Panc1 (cell line): ENCODE data around the gene RPSA.

ENCODE experiments used
- POLR2AphosphoS5 ChIP-seq: IDR thresholded peaks from 2 replicates; pipeline ENCODE4 v1.6.1; 2012; ENCODE audit warnings: mild to moderate bottlenecking, low read depth, low read length, moderate library complexity
- TF ChIP-seq, protein P1 (sequence below), 2 experiments: IDR thresholded peaks; 2 replicates each; pipeline ENCODE4 v1.6.1; 2011 to 2012; ENCODE audit warnings: low read depth in 2 of 2, control low read depth in 1 of 2, low read length in 1 of 2, mild to moderate bottlenecking in 1 of 2, moderate library complexity in 1 of 2; ENCODE audit not compliant: insufficient read depth in 1 of 2
- TF ChIP-seq, protein P2 (sequence below): fragments of 450-650 bp; IDR thresholded peaks from 2 replicates; pipeline ENCODE4 v1.5.1; 2017; ENCODE audit warnings: mild to moderate bottlenecking

DNA sequence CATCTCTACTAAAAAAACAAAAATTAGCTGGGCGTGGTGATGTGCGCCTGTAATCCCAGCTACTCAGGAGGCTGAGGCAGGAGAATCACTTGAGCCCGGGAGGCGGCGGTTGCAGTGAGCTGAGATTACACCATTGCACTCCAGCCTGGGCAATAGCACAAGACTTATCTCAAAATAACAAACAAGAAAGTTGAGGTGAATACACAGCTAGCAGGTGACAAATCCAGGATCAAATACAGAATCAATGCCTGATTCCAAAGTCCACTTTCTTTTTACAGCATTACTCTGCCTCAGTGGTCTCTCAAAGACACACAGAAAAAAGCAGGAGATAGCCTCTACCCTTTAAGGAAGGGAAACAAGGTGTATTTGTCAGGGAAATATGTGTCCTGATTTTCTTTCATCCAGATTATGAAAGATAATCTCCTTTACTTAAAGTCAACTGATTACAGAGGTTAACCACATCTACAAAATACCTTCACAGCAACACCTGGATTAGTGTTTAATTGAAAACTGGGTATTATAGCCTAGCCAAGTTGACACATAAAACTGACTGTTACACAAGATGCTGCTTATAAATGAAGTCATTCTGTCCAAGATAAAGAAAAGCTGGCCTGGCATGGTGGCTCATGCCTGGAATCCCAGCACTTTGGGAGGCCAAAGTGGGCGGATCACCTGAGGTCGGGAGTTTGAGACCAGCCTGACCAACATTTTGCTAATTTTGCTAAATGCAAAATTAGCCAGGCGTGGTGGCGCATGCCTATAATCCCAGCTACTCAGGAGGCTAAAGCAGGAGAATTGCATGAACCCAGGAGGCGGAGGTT is 27.4 kb upstream of the RPSA start:
- TF ChIP-seq, protein P1, sequence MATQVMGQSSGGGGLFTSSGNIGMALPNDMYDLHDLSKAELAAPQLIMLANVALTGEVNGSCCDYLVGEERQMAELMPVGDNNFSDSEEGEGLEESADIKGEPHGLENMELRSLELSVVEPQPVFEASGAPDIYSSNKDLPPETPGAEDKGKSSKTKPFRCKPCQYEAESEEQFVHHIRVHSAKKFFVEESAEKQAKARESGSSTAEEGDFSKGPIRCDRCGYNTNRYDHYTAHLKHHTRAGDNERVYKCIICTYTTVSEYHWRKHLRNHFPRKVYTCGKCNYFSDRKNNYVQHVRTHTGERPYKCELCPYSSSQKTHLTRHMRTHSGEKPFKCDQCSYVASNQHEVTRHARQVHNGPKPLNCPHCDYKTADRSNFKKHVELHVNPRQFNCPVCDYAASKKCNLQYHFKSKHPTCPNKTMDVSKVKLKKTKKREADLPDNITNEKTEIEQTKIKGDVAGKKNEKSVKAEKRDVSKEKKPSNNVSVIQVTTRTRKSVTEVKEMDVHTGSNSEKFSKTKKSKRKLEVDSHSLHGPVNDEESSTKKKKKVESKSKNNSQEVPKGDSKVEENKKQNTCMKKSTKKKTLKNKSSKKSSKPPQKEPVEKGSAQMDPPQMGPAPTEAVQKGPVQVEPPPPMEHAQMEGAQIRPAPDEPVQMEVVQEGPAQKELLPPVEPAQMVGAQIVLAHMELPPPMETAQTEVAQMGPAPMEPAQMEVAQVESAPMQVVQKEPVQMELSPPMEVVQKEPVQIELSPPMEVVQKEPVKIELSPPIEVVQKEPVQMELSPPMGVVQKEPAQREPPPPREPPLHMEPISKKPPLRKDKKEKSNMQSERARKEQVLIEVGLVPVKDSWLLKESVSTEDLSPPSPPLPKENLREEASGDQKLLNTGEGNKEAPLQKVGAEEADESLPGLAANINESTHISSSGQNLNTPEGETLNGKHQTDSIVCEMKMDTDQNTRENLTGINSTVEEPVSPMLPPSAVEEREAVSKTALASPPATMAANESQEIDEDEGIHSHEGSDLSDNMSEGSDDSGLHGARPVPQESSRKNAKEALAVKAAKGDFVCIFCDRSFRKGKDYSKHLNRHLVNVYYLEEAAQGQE (IDR thresholded peaks at IDR 0.05; ENCODE audit: insufficient read depth in 1 of 2, low read depth in 2 of 2, low read length in 1 of 2) = no peak
- TF ChIP-seq POLR2AphosphoS5 = no peak
- TF ChIP-seq, protein P2, sequence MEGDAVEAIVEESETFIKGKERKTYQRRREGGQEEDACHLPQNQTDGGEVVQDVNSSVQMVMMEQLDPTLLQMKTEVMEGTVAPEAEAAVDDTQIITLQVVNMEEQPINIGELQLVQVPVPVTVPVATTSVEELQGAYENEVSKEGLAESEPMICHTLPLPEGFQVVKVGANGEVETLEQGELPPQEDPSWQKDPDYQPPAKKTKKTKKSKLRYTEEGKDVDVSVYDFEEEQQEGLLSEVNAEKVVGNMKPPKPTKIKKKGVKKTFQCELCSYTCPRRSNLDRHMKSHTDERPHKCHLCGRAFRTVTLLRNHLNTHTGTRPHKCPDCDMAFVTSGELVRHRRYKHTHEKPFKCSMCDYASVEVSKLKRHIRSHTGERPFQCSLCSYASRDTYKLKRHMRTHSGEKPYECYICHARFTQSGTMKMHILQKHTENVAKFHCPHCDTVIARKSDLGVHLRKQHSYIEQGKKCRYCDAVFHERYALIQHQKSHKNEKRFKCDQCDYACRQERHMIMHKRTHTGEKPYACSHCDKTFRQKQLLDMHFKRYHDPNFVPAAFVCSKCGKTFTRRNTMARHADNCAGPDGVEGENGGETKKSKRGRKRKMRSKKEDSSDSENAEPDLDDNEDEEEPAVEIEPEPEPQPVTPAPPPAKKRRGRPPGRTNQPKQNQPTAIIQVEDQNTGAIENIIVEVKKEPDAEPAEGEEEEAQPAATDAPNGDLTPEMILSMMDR = no peak
